Fibroblast of the aortic adventitia (primary cell): ENCODE measurements around the gene ABHD14A. TPM values are rescaled to one million over a fixed set of nuclear protein-coding genes. Genes with fewer than 3 reads are reported as not detected.

Experiments
- DNase-seq: peaks from one replicate; pipeline ENCODE4 v3.0.0-alpha.2; 2010; ENCODE audit warnings: low read depth
- H3K4me3 ChIP-seq: 2 replicates; pipeline ENCODE4 v1.5.1; 2011; ENCODE audit warnings: low read depth, mild to moderate bottlenecking, control low read depth, low read length, moderate library complexity
- total RNA-seq: library from RNA; depleted of rRNA; stranded (reverse); fragments of >200 nt; gene quantifications from 2 replicates; pipeline ENCODE4 v1.2.3, GENCODE V29; 2012; ENCODE audit warnings: low replicate concordance
- TF ChIP-seq, protein P1 (sequence below): IDR thresholded peaks from 2 replicates; pipeline ENCODE4 v1.5.1; 2011; ENCODE audit warnings: mild to moderate bottlenecking, low read length, control low read depth, inconsistent platforms; ENCODE audit not compliant: insufficient read depth

The ABHD14A gene
- total RNA-seq, 1 donor: 13.8 TPM

DNA sequence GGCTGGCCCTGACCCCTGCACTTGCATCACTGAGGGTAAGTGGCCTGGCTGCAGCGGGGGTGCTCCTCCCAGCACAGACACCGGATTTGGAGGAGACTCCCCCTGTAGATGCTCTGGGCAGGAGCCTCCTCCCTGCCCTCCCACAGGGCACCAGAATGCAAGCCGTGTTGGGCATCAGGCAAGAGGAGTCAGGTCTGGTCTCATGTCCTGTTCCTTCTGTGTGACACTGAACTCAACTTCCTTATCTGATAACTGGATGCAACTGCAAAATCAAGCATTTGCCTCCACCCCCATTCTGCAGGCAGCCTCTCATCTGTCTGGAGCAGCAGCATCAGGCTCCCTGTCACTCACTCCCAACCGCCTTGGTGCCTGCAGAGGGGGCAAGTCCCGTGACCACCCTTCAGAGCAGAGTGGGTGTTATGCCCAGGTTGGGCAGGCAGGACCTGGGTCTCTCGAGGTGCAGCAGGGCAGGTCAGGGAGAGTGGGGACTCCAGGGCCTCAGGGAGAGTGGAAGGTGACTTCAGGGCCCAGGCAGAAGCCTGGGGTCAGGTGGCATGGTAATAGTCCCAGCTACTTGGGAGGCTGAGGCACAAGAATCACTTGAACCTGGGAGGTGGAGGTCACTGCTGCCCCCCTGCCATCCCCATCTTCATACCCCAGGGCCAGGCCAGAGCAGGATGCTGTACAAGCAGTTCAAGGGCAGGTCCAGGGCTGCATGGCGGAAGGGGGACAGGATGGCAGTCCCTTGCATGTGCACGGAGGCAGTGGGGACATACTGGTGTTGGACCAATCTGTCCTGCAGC, 31.4 kb downstream of the ABHD14A start:
- no peak for DNase-seq
- TF ChIP-seq, protein P1, sequence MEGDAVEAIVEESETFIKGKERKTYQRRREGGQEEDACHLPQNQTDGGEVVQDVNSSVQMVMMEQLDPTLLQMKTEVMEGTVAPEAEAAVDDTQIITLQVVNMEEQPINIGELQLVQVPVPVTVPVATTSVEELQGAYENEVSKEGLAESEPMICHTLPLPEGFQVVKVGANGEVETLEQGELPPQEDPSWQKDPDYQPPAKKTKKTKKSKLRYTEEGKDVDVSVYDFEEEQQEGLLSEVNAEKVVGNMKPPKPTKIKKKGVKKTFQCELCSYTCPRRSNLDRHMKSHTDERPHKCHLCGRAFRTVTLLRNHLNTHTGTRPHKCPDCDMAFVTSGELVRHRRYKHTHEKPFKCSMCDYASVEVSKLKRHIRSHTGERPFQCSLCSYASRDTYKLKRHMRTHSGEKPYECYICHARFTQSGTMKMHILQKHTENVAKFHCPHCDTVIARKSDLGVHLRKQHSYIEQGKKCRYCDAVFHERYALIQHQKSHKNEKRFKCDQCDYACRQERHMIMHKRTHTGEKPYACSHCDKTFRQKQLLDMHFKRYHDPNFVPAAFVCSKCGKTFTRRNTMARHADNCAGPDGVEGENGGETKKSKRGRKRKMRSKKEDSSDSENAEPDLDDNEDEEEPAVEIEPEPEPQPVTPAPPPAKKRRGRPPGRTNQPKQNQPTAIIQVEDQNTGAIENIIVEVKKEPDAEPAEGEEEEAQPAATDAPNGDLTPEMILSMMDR: no peak
- no peak overlapping the region for H3K4me3 ChIP-seq

DNA sequence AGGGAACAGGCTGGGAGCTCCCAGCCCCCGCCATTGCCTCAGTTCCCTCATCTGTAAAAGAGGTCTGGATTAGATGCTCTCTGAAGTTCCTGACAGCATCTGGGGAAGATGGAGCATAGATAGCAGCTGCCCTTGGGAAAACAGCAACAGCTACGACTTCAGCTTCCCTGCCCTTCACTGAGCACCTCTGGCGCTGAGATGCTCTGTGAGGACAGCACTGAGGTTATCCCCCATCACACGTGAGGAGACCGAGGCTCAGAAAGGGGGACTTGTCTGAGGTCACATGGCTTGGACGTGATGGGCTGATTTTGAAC, 31.9 kb downstream of the ABHD14A start:
- TF ChIP-seq, protein P1: no peak
- no peak overlapping the region for H3K4me3 ChIP-seq
- DNase-seq: no peak

DNA sequence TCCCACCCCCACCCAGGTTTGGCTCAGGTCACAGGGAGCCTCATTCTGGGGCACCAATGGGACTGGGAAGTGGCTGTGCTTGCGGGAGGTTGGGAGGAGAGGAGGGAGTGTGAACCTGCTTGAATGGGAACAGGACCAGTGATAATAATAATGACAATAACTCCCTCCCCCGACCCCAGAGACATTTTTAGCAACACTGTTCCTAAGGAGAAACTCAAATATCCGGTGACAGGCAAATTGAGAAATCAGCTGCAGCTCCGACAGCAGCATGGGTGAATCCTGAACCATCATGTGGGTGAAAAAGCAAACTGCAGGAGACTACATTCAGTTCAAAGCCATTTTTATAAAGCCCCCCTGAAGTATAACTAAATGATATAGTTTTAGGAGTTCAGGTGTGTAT, 32.4 kb downstream of the ABHD14A start:
- no peak for DNase-seq
- no peak overlapping the region for H3K4me3 ChIP-seq
- TF ChIP-seq, protein P1: no peak

DNA sequence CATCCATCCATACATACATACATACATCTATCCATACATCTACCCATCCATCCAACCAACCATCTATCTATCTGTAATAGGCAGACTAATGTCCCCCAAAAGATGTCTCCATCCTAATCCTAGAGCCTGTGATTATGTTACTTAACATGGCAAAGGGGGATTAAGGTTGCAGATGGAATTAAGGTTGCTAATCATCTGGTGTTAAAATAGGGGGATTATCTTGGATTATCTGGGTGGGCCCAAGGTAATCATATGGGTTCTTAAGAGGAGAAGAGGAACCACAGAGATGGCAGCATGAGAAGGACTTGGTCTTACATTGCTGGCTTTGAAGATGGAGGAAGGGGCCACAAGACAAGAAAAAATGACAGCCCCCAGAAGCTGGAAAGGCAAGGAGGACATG, 35.6 kb downstream of the ABHD14A start:
- H3K4me3 ChIP-seq: no peak overlapping the region
- no peak for DNase-seq
- TF ChIP-seq, protein P1: no peak

DNA sequence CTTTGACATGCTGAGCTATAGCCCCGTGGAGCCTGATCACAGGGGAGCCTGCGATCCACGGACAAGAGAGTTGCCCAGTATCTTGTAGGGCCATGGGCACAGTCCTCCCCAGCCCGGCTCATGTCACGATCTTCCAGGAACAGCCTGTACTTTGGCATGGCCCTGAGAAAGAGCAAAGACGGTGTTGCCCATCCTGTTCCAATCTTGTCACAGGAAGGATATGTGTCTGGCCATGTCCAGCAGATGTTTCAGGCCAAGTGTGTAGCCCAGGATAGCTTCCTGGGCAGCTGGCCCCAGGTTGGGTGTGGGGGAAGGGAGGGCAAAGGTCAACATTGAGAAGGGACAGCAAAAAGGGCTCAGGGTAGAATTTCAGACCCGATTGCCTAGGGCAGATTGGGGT, 37.8 kb downstream of the ABHD14A start:
- TF ChIP-seq, protein P1: no peak
- H3K4me3 ChIP-seq: no peak overlapping the region
- DNase-seq: no peak

DNA sequence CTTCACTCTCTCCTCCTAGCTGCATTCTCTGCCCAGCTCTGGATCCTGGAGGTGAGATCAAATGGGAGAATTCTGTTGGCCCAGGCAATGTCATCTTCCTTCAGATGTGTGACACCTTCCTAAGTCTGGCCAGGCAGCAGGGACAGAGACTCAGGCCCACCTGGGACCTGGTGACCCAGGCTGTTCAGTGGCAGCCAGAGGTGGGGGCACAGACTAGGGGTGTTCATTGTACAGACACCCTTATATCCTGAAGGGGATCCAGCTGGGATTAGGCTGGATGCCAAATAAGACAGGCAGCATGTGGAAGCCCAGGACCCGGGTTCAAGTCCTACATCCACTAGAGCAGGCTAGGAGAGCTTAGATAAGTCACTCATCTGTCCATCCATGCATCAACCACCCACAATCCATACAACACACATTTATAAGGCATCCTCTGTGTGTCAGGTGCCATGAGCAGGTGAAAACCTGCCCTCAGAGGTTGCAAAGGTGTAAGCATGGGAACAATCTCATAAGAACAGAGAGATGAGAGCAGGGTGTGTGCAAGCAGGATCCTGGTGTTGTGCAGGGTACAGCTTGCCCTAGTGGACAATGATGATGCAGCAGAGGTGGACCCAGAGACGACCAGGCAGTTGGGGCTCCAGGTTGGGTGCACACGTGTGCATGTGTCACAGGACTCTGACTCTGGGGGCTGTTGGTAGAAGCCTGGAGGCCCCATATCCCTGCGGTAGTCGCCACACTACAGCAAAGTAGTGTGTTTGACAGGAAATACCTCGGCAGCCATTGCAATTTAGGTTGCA, 39.1 kb downstream of the ABHD14A start:
- TF ChIP-seq, protein P1: no peak
- no peak for DNase-seq

More for the DNA sequence above, 39.1 kb downstream of the ABHD14A start:
- H3K4me3 ChIP-seq: no peak overlapping the region
